Breast epithelium (tissue), 3 donors: ENCODE data around the gene KIF1B.

Experiments used
- CTCF ChIP-seq, 3 donors: fragments of 450-650 bp; IDR thresholded peaks; one replicate each; pipeline ENCODE4 v1.5.1; 2016 to 2017; ENCODE audit warnings: antibody characterized with exemption in 3 of 3, mild to moderate bottlenecking in 3 of 3, moderate library complexity in 3 of 3
- POLR2A ChIP-seq: fragments of 450-650 bp; IDR thresholded peaks from one replicate; pipeline ENCODE4 v1.6.1; 2016; ENCODE audit warnings: antibody characterized with exemption, mild to moderate bottlenecking, moderate library complexity

GRCh38 chr1:10353282-10353681 is 142.9 kb downstream of the KIF1B start:
- TF ChIP-seq CTCF (IDR thresholded peaks at IDR 0.05) = no peak
- TF ChIP-seq POLR2A = no peak
